B cell (primary cell): ENCODE measurements around the gene SRA1. TPM values are rescaled to one million over a fixed set of nuclear protein-coding genes. Genes with fewer than 3 reads are reported as not detected.

ENCODE experiments used
- ATAC-seq: fragments of 200-7000 bp; cut with Tn5 transposase; one replicate; pipeline ENCODE4 v1.10.0; 2021; ENCODE audit warnings: low read depth, mild to moderate bottlenecking, moderate number of reproducible peaks, moderate library complexity
- CTCF ChIA-PET: fragments of 350-600 bp; sonication (Branson Sonifier 250); formaldehyde crosslinking; loops from one replicate; lab custom pipeline; 2021; ENCODE audit warnings: antibody characterized with exemption, inconsistent platforms; lab: Charles Lee
- POLR2A ChIA-PET: fragments of 350-600 bp; sonication (Branson Sonifier 250); formaldehyde crosslinking; loops from one replicate; lab custom pipeline; 2021; ENCODE audit warnings: antibody characterized with exemption; lab: Charles Lee
- DNase-seq: peaks from one replicate; pipeline ENCODE4 v3.0.0; 2013
- H2AFZ ChIP-seq: 2 replicates; pipeline ENCODE4 v1.6.1; 2012; ENCODE audit warnings: mild to moderate bottlenecking, low read depth, low read length; ENCODE audit not compliant: insufficient read depth, poor library complexity, severe bottlenecking
- H3K27ac ChIP-seq, 2 donors: 1 replicate in 1 of 2; 2 replicates in 1 of 2; pipeline ENCODE4 v1.5.1; 2012 to 2013; ENCODE audit warnings: low read length in 2 of 2, mild to moderate bottlenecking in 2 of 2, moderate library complexity in 1 of 2
- H3K27me3 ChIP-seq, 4 experiments: fragments of 200-600 bp in 1 of 4; sonication (generic) in 1 of 4; replicated peaks in 1 of 4; 1 replicate in 2 of 4; 2 replicates in 2 of 4; pipeline versions ENCODE4 v1.6.1 to v1.7.0; 2013 to 2016; ENCODE audit warnings: low read length in 3 of 4, mild to moderate bottlenecking in 2 of 4, mixed read lengths in 1 of 4, moderate library complexity in 1 of 4; ENCODE audit not compliant: insufficient read depth in 4 of 4, control insufficient read depth in 3 of 4; ENCODE audit errors: control extremely low read depth in 1 of 4
- H3K36me3 ChIP-seq, 2 experiments: replicated peaks in 1 of 2; 1 replicate in 1 of 2; 2 replicates in 1 of 2; pipeline versions ENCODE4 v1.6.1 to v1.7.1; 2013; ENCODE audit warnings: low read length in 1 of 2; ENCODE audit not compliant: insufficient read depth in 2 of 2, control insufficient read depth in 1 of 2; ENCODE audit errors: control extremely low read depth in 1 of 2, extremely low read depth in 1 of 2
- H3K4me1 ChIP-seq, 2 donors: fragments of 200-600 bp in 1 of 2; sonication (generic) in 1 of 2; 1 replicate in 1 of 2; 2 replicates in 1 of 2; pipeline versions ENCODE4 v1.5.1 to v1.6.1; 2013 to 2017; ENCODE audit warnings: low read length in 2 of 2; ENCODE audit not compliant: control insufficient read depth in 2 of 2, insufficient read depth in 2 of 2
- H3K4me2 ChIP-seq: replicated peaks from 2 replicates; pipeline ENCODE3; 2012; ENCODE audit warnings: mild to moderate bottlenecking, low read depth, low read length; ENCODE audit not compliant: poor library complexity, severe bottlenecking
- H3K4me3 ChIP-seq, 5 experiments: fragments of 200-600 bp in 1 of 5; sonication (generic) in 1 of 5; 1 replicate in 3 of 5; 2 replicates in 2 of 5; pipeline versions ENCODE4 v1.5.1 to v1.7.0; 2011 to 2016; ENCODE audit warnings: low read length in 4 of 5, mild to moderate bottlenecking in 4 of 5, low read depth in 2 of 5, control low read depth in 1 of 5, moderate library complexity in 1 of 5; ENCODE audit not compliant: insufficient read depth in 1 of 5; ENCODE audit errors: control extremely low read depth in 1 of 5, extremely low read depth in 1 of 5
- H3K79me2 ChIP-seq: fragments of 200-600 bp; sonication (generic); one replicate; pipeline ENCODE4 v1.6.0; 2016; ENCODE audit warnings: low read length; ENCODE audit not compliant: control insufficient read depth, insufficient read depth
- H3K9ac ChIP-seq: fragments of 200-600 bp; sonication (generic); 2 replicates; pipeline ENCODE4 v1.6.1; 2017; ENCODE audit warnings: mild to moderate bottlenecking, low read length, moderate library complexity
- H3K9me3 ChIP-seq, 3 donors: one replicate each; pipeline versions ENCODE4 v1.6.1 to v1.7.1; 2013; ENCODE audit warnings: low read length in 2 of 3; ENCODE audit not compliant: control insufficient read depth in 2 of 3, insufficient read depth in 1 of 3; ENCODE audit errors: control extremely low read depth in 1 of 3
- H4K20me1 ChIP-seq: 2 replicates; pipeline ENCODE4 v1.6.0; 2012; ENCODE audit warnings: mild to moderate bottlenecking, low read length; ENCODE audit not compliant: insufficient read depth, control insufficient read depth, poor library complexity, severe bottlenecking
- H3K27ac Mint-ChIP-seq: one replicate; pipeline ENCODE4 v1.8.0; 2021; ENCODE audit warnings: mixed read lengths
- H3K27me3 Mint-ChIP-seq: one replicate; pipeline ENCODE4 v1.8.0; 2021; ENCODE audit warnings: mixed read lengths
- H3K4me1 Mint-ChIP-seq: one replicate; pipeline ENCODE4 v1.8.0; 2021; ENCODE audit warnings: mixed read lengths
- H3K4me3 Mint-ChIP-seq: one replicate; pipeline ENCODE4 v1.8.0; 2021; ENCODE audit warnings: mixed read lengths
- H3K9me3 Mint-ChIP-seq: one replicate; pipeline ENCODE4 v1.8.0; 2022; ENCODE audit warnings: mixed read lengths; ENCODE audit not compliant: insufficient read depth
- CTCF ChIP-seq: fragments of 200-600 bp; IDR thresholded peaks from one replicate; pipeline ENCODE4 v1.8.0; 2022; ENCODE audit warnings: antibody characterized with exemption, mild to moderate bottlenecking
- EZH2 ChIP-seq: IDR thresholded peaks from 2 replicates; pipeline ENCODE4 v1.6.1; 2012; ENCODE audit warnings: borderline replicate concordance, low read depth, mild to moderate bottlenecking, moderate library complexity, low read length; ENCODE audit not compliant: insufficient read depth, poor library complexity, severe bottlenecking
- WGBS: methylation state at CpG from one replicate; pipeline ENCODE4 v1.1.5; 2013; ENCODE audit warnings: missing lambda C conversion rate; ENCODE audit not compliant: insufficient coverage; 5-methylcytosine and 5-hydroxymethylcytosine counted together
- intact Hi-C: fragments of 100-400 bp; cut with micrococcal nuclease; formaldehyde crosslinking; loops from one replicate; pipeline ENCODE4 v1.10.0; 2022
- polyA plus RNA-seq: library from polyadenylated mRNA; depleted of rRNA; stranded (reverse); fragments of >200 nt; gene quantifications from 2 replicates; pipeline ENCODE4 v1.2.3, GENCODE V29; 2012
- total RNA-seq, 2 donors: library from RNA; stranded (reverse); fragments of 120-200 nt in 1 of 2; gene quantifications; 1 replicate in 1 of 2; 2 replicates in 1 of 2; pipeline versions ENCODE4 v1.2.3 to v1.2.4, GENCODE V29; 2013 to 2022

SRA1 gene
- total and polyA plus RNA-seq, 2 donors (not counting 1 experiment from before 2014, with no cell fraction given) = 23.2 to 25.6 TPM

GRCh38 chr5:140550147-140551079 lies 6.9 kb downstream of the SRA1 start:
- Mint-ChIP-seq H3K4me3 (peak overlapping the region; percentile 30), H3K4me1 (peaks cover 52% of the 10 kb centered on the region), H3K27me3 (no peaks in the 10 kb centered on the region), H3K9me3 (no peaks in the 10 kb centered on the region), H3K27ac (peak overlapping the region; percentile 70)
- Histone ChIP-seq H3K9ac (no peak overlapping the region), H3K27me3 (no peaks in the 10 kb centered on the region), H2AFZ (no peak overlapping the region), H3K79me2 (peaks cover 16% of the 10 kb centered on the region), H3K4me1 (peaks cover 10 to 34% of the 10 kb centered on the region in 2 donors), H3K4me3 (no peak overlapping the region), H3K36me3 (peaks cover 0 to 29% of the 10 kb centered on the region in 2 experiments), H3K9me3 (no peaks in the 10 kb centered on the region), H3K27ac (peak overlapping the region in 1 of 2 donors; percentile 85), H4K20me1 (peaks cover 3% of the 10 kb centered on the region), H3K4me2 (no peak overlapping the region)
- no peak for TF ChIP-seq EZH2
- 99% methylated on average over 8 of the region's 11 CpGs for WGBS
- ATAC-seq (no peak), DNase-seq (no peak)
- ChIA-PET POLR2A (interaction anchor here (0.5 to 0.6 kb wide), 2 partner anchors 19 to 298 kb away, joined by 4 read pairs; no protein-coding TSS in a partner anchor), CTCF (interaction anchor here (1.3 kb wide), 1 partner anchor 96 kb away, joined by 4 read pairs; no protein-coding TSS in a partner anchor)
- intact Hi-C loops = no loop called here

- CTCF ChIA-PET = interaction anchor here (2.3 kb wide), 1 partner anchor 98 kb away, joined by 16 read pairs; the partner anchor contains the start of genes IK and NDUFA2
- POLR2A ChIA-PET = interaction anchor here (2.9 kb wide), 2 partner anchors 8 to 15 kb away, joined by 15 to 35 read pairs; partner anchors contain the start of genes APBB3, SLC35A4 and SRA1
- H3K79me2 ChIP-seq = peaks cover 10% of the 10 kb centered on the region
- Mint-ChIP-seq H3K4me3 (peak overlapping the region; percentile 94), H3K4me1 (peaks cover 47% of the 10 kb centered on the region), H3K27ac (peak overlapping the region; percentile 94), H3K9me3 (no peaks in the 10 kb centered on the region), H3K27me3 (no peaks in the 10 kb centered on the region)
- H3K9ac ChIP-seq = no peak overlapping the region
- DNase-seq = peak; percentile 55
- peaks cover 0 to 29% of the 10 kb centered on the region in 2 experiments for H3K36me3 ChIP-seq
- peak overlapping the region; percentile 93 for H3K4me2 ChIP-seq
- no peaks in the 10 kb centered on the region for H3K27me3 ChIP-seq
- no peaks in the 10 kb centered on the region for H3K9me3 ChIP-seq
- WGBS = 89% methylated on average over 1 of the region's 3 CpGs
- no peaks in the 10 kb centered on the region for H4K20me1 ChIP-seq
- peaks cover 10 to 33% of the 10 kb centered on the region in 2 donors for H3K4me1 ChIP-seq
- H2AFZ ChIP-seq = no peak overlapping the region
- H3K4me3 ChIP-seq = no peak overlapping the region
- peak overlapping the region in 1 of 2 donors; percentile 85 for H3K27ac ChIP-seq
- no peak for ATAC-seq
- TF ChIP-seq CTCF (no peak), EZH2 (no peak)
- intact Hi-C loops = loop anchor here (5.0 kb wide), 1 partner anchor 153 kb away; the partner anchor contains the start of gene ZMAT2
Measured at GRCh38 chr5:140549237-140550144, 7.8 kb downstream of the SRA1 start.
